H1 (cell line): ENCODE results near the gene CCDC86. TPM values are rescaled to one million over a fixed set of nuclear protein-coding genes. Genes with fewer than 3 reads are reported as not detected.

Experiments
- CTCF ChIA-PET: fragments of 300-600 bp; sonication (Branson Sonifier 250); formaldehyde crosslinking; loops from one replicate; lab custom pipeline; 2021; ENCODE audit not compliant: partially characterized antibody; lab: Charles Lee
- POLR2A ChIA-PET: fragments of 300-600 bp; sonication (Branson Sonifier 250); formaldehyde crosslinking; loops from one replicate; lab custom pipeline; 2021; ENCODE audit warnings: inconsistent platforms; ENCODE audit not compliant: partially characterized antibody; lab: Charles Lee
- DNase-seq, 2 experiments: peaks; one replicate each; pipeline versions ENCODE4 v3.0.0 to v3.0.0-alpha.2; 2010 to 2022; ENCODE audit warnings: low spot score in 2 of 2, low read depth in 1 of 2, mixed read lengths in 1 of 2
- FAIRE-seq: peaks from 2 replicates; lab custom pipeline; 2011; peaks lifted over from hg19 to GRCh38; lab: Jason Lieb, UNC
- H2AFZ ChIP-seq: 2 replicates; pipeline ENCODE4 v1.8.1; 2012; ENCODE audit warnings: low read length, inconsistent platforms
- H2AK5ac ChIP-seq: 2 replicates; pipeline ENCODE4 v1.6.1; 2013; ENCODE audit warnings: low read depth, low read length
- H2BK120ac ChIP-seq: replicated peaks from 2 replicates; pipeline ENCODE3; 2013; ENCODE audit warnings: low read depth, low read length, inconsistent platforms
- H2BK12ac ChIP-seq: 2 replicates; pipeline ENCODE4 v1.6.1; 2013; ENCODE audit warnings: low read depth, low read length
- H2BK15ac ChIP-seq: 2 replicates; pipeline ENCODE4 v1.6.1; 2013; ENCODE audit warnings: low read length
- H2BK20ac ChIP-seq: 2 replicates; pipeline ENCODE4 v1.6.1; 2013; ENCODE audit warnings: low read length
- H2BK5ac ChIP-seq: 2 replicates; pipeline ENCODE4 v1.6.1; 2013; ENCODE audit warnings: low read depth, low read length
- H3K14ac ChIP-seq: 2 replicates; pipeline ENCODE4 v1.6.1; 2013; ENCODE audit warnings: inconsistent platforms; ENCODE audit not compliant: insufficient read length
- H3K18ac ChIP-seq: 2 replicates; pipeline ENCODE4 v1.6.1; 2013; ENCODE audit warnings: low read length; ENCODE audit errors: extremely low read depth
- H3K23ac ChIP-seq: 2 replicates; pipeline ENCODE4 v1.6.1; 2013; ENCODE audit warnings: inconsistent platforms; ENCODE audit not compliant: insufficient read length
- H3K23me2 ChIP-seq: 2 replicates; pipeline ENCODE4 v1.6.1; 2013; ENCODE audit warnings: low read depth, low read length
- H3K27ac ChIP-seq: 2 replicates; pipeline ENCODE4 v1.6.1; 2011; ENCODE audit warnings: low read depth, low read length, inconsistent platforms
- H3K27me3 ChIP-seq, 4 experiments: replicated peaks in 1 of 4; 1 replicate in 1 of 4; 2 replicates in 3 of 4; pipeline versions ENCODE4 v1.6.1 to v1.8.1; 2011 to 2013; ENCODE audit warnings: low read length in 3 of 4, mild to moderate bottlenecking in 3 of 4, inconsistent platforms in 2 of 4, mixed read lengths in 2 of 4, moderate library complexity in 1 of 4; ENCODE audit not compliant: control insufficient read depth in 3 of 4, insufficient read depth in 3 of 4; ENCODE audit errors: extremely low read depth in 1 of 4
- H3K36me3 ChIP-seq, 4 experiments: 2 replicates each; pipeline versions ENCODE4 v1.6.1 to v1.8.1; 2011 to 2013; ENCODE audit warnings: mild to moderate bottlenecking in 4 of 4, low read length in 3 of 4, moderate library complexity in 2 of 4, control low read depth in 1 of 4, inconsistent platforms in 1 of 4; ENCODE audit not compliant: insufficient read depth in 4 of 4, control insufficient read depth in 2 of 4
- H3K4ac ChIP-seq: replicated peaks from 2 replicates; pipeline ENCODE3; 2013; ENCODE audit warnings: low read length, low read depth, mixed read lengths, inconsistent platforms; ENCODE audit not compliant: insufficient read length
- H3K4me1 ChIP-seq, 4 experiments: replicated peaks in 1 of 4; 1 replicate in 1 of 4; 2 replicates in 3 of 4; pipeline versions ENCODE4 v1.6.1 to v1.8.1; 2011 to 2013; ENCODE audit warnings: low read length in 3 of 4, inconsistent platforms in 2 of 4, mixed read lengths in 1 of 4; ENCODE audit not compliant: insufficient read depth in 4 of 4, control insufficient read depth in 3 of 4
- H3K4me2 ChIP-seq, 2 experiments: 2 replicates each; pipeline versions ENCODE4 v1.6.1 to v1.8.1; 2011 to 2013; ENCODE audit warnings: low read depth in 2 of 2, low read length in 2 of 2, control low read depth in 1 of 2, inconsistent platforms in 1 of 2, mild to moderate bottlenecking in 1 of 2; ENCODE audit not compliant: insufficient read depth in 1 of 2
- H3K4me3 ChIP-seq, 4 experiments: fragments of 200-600, 300-600 bp in 1 of 4; sonication (generic), shearing (Covaris generic), sonication (Bioruptor Twin) in 1 of 4; 2 replicates each; pipeline versions ENCODE4 v1.5.1 to v1.8.1; 2011 to 2016; ENCODE audit warnings: low read length in 4 of 4, low read depth in 3 of 4, control low read depth in 2 of 4, inconsistent platforms in 2 of 4, mild to moderate bottlenecking in 2 of 4, mixed read lengths in 1 of 4, moderate library complexity in 1 of 4; ENCODE audit not compliant: insufficient read depth in 2 of 4; ENCODE audit errors: extremely low read depth in 1 of 4
- H3K56ac ChIP-seq: replicated peaks from 2 replicates; pipeline ENCODE3; 2013; ENCODE audit warnings: low read depth, mild to moderate bottlenecking, mixed read lengths, low read length, inconsistent platforms; ENCODE audit not compliant: insufficient read length
- H3K79me1 ChIP-seq: 2 replicates; pipeline ENCODE4 v1.6.1; 2013; ENCODE audit warnings: low read depth, low read length, control low read depth
- H3K79me2 ChIP-seq, 2 experiments: 2 replicates each; pipeline versions ENCODE4 v1.6.1 to v1.8.1; 2012 to 2013; ENCODE audit warnings: low read length in 2 of 2, mild to moderate bottlenecking in 2 of 2, inconsistent platforms in 1 of 2; ENCODE audit not compliant: insufficient read depth in 2 of 2, control insufficient read depth in 1 of 2
- H3K9ac ChIP-seq, 4 experiments: replicated peaks in 1 of 4; 1 replicate in 1 of 4; 2 replicates in 3 of 4; pipeline versions ENCODE4 v1.6.1 to v1.8.1; 2011 to 2013; ENCODE audit warnings: low read depth in 3 of 4, low read length in 3 of 4, control low read depth in 2 of 4, mild to moderate bottlenecking in 2 of 4, moderate library complexity in 2 of 4, inconsistent platforms in 1 of 4; ENCODE audit errors: extremely low read depth in 1 of 4
- H3K9me3 ChIP-seq, 2 experiments: 2 replicates each; pipeline versions ENCODE4 v1.6.1 to v1.8.1; 2012 to 2013; ENCODE audit warnings: mild to moderate bottlenecking in 2 of 2, moderate library complexity in 2 of 2, control low read depth in 1 of 2, inconsistent platforms in 1 of 2, low read depth in 1 of 2, low read length in 1 of 2, mixed read lengths in 1 of 2; ENCODE audit not compliant: insufficient read depth in 2 of 2
- H4K20me1 ChIP-seq, 2 experiments: replicated peaks in 1 of 2; 2 replicates each; pipeline versions ENCODE3 to v1.8.1; 2011 to 2013; ENCODE audit warnings: inconsistent platforms in 2 of 2, low read length in 2 of 2, mild to moderate bottlenecking in 1 of 2; ENCODE audit not compliant: insufficient read depth in 2 of 2, control insufficient read depth in 1 of 2
- H4K5ac ChIP-seq: 2 replicates; pipeline ENCODE4 v1.6.1; 2013; ENCODE audit warnings: low read length, low read depth, mixed read lengths, inconsistent platforms; ENCODE audit not compliant: insufficient read length
- H4K8ac ChIP-seq: 2 replicates; pipeline ENCODE4 v1.8.0; 2013; ENCODE audit warnings: mild to moderate bottlenecking, moderate library complexity, low read length, inconsistent platforms; ENCODE audit not compliant: insufficient read depth; ENCODE audit errors: extremely low read depth
- H4K91ac ChIP-seq: replicated peaks from 2 replicates; pipeline ENCODE3; 2013; ENCODE audit warnings: low read length, mixed read lengths, inconsistent platforms; ENCODE audit not compliant: insufficient read length
- ASH2L ChIP-seq: fragments of 200-600, 300-600 bp; sonication (generic); IDR thresholded peaks from one replicate; pipeline ENCODE4 v1.7.1; 2017; ENCODE audit warnings: low read length
- CBX8 ChIP-seq: fragments of 300-800, 300-1000 bp; sonication (generic); IDR thresholded peaks from 2 replicates; pipeline ENCODE4 v1.7.1; 2016; ENCODE audit warnings: low read depth, low read length, borderline replicate concordance
- CREB1 ChIP-seq: IDR thresholded peaks from 2 replicates; pipeline ENCODE4 v1.6.1; 2012; ENCODE audit warnings: inconsistent platforms
- EZH2 ChIP-seq: fragments of 200-600 bp; sonication (generic); IDR thresholded peaks from 2 replicates; pipeline ENCODE4 v1.7.1; 2012; ENCODE audit warnings: low read depth, mild to moderate bottlenecking, moderate library complexity, low read length, inconsistent platforms; ENCODE audit not compliant: severe bottlenecking
- JUND ChIP-seq: IDR thresholded peaks from 2 replicates; pipeline ENCODE4 v1.6.1; 2011; ENCODE audit warnings: mild to moderate bottlenecking, improper control_type of control experiment, low read length
- KDM1A ChIP-seq: fragments of 200-600, 300-600 bp; sonication (generic); IDR thresholded peaks from 2 replicates; pipeline ENCODE4 v1.7.1; 2016; ENCODE audit warnings: mild to moderate bottlenecking, low read length, borderline replicate concordance
- MAFK ChIP-seq: IDR thresholded peaks from 2 replicates; pipeline ENCODE4 v1.6.1; 2012; ENCODE audit warnings: low read depth, mild to moderate bottlenecking, improper control_type of control experiment, low read length
- NANOG ChIP-seq: IDR thresholded peaks from 2 replicates; pipeline ENCODE4 v1.6.1; 2011; ENCODE audit warnings: low read length, low read depth, mild to moderate bottlenecking, inconsistent platforms; ENCODE audit not compliant: insufficient read depth, poor library complexity, severe bottlenecking
- PHF8 ChIP-seq: fragments of 200-600 bp; sonication (generic); conservative IDR thresholded peaks from 2 replicates; pipeline ENCODE4 v1.7.1; 2012; ENCODE audit warnings: low read depth, mild to moderate bottlenecking, inconsistent platforms, low read length, moderate library complexity
- RBBP5 ChIP-seq: IDR thresholded peaks from 2 replicates; pipeline ENCODE4 v1.7.1; 2012; ENCODE audit warnings: low read depth, mild to moderate bottlenecking, inconsistent platforms, low read length, moderate library complexity, borderline replicate concordance
- RNF2 ChIP-seq: fragments of 200-900, 300-1000 bp; sonication (generic); IDR thresholded peaks from 2 replicates; pipeline ENCODE4 v1.7.1; 2016; ENCODE audit warnings: borderline replicate concordance, low read depth, mild to moderate bottlenecking, antibody characterized with exemption, low read length; ENCODE audit not compliant: poor library complexity, severe bottlenecking; ENCODE audit errors: missing control alignments
- SP1 ChIP-seq: IDR thresholded peaks from 2 replicates; pipeline ENCODE4 v1.6.1; 2011; ENCODE audit warnings: low read depth, low read length
- WGBS, 2 experiments: shearing (Covaris generic) in 1 of 2; methylation state at CpG; one replicate each; pipeline versions ENCODE4 v1.1.6 to v1.1.7; 2013 to 2015; ENCODE audit warnings: low lambda C conversion rate in 2 of 2, mixed read lengths in 2 of 2, inconsistent platforms in 1 of 2, low coverage in 1 of 2, missing lambda C conversion rate in 1 of 2; ENCODE audit not compliant: insufficient replicate concordance in 2 of 2, insufficient coverage in 1 of 2, insufficient read length in 1 of 2; ENCODE audit errors: extremely low coverage in 1 of 2, missing lambda C conversion rate in 1 of 2; 5-methylcytosine and 5-hydroxymethylcytosine counted together
- polyA plus RNA-seq, 7 experiments: library from polyadenylated mRNA; depleted of rRNA in 3 of 7; stranded (reverse) in 5 of 7; unstranded in 2 of 7; fragments of >200 nt in 5 of 7; fragments of 200-250 nt in 2 of 7; gene quantifications; 1 replicate in 5 of 7; 2 replicates in 1 of 7; 4 replicates in 1 of 7; pipeline versions ENCODE4 v1.2.1 to v1.2.3, GENCODE V29; 2011 to 2013; ENCODE audit warnings: missing spikeins in 2 of 7, mixed read lengths in 2 of 7
- total RNA-seq: library from RNA; stranded (reverse); fragmentation: NEBNext Ultra II Directional; extraction: Animal tissue kit (Norgen Biotek cat#: 25700); gene quantifications from 2 replicates; pipeline ENCODE4 v1.2.1, GENCODE V29; 2021

Gene CCDC86
- total and polyA plus RNA-seq, 2 of the 8 experiments (the other 6 are each of a cell fraction or from before 2014, with no cell fraction given) = 37.7 to 76.4 TPM

DNA sequence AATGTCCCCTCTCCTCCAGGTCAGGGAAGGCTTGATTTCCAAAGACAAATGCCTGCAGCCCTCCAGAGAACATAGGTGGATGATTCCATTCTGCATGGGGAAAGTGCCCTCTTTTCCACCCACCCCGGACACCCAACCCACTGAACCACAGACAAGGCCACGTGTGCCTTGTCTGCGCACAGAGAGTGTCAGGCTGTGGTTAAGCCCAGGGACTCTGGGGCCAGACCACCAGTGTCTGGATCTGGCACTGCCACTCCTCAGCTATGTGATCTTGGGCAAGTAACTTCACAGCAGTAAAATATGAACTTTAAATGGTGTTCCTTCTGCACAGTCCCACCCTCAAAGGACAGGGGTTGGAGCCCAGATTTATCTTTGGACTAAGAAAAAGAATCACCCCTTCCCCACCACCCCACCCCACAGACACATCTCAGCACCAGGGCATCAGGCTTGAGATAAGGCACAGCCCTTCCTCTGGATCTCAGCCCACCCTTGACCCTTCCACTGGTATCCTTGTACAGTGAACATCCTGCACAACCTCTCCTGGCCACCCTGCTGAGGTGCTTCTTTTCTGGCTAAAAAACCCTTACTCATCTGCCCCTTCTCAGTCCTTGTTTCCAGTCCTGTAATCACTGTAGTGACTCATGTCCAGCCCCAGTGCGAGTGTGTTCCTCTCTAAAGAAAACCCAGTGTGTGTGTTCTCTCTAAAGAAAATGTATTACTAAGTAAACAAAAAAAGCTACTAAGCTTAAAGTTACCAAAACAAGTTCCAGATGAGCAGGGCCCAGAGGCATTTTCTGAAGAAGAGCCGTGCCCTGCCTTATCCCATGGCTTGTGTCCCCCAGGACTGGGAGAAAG, 15.7 kb downstream of the CCDC86 start:
- Histone ChIP-seq H3K4me1 (no peaks in the 10 kb centered on the region), H2BK5ac (no peak overlapping the region), H3K9ac (no peak overlapping the region), H3K27me3 (peaks cover 3 to 22% (median 14%) of the 10 kb centered on the region in 4 experiments; a peak in 6 of 7 replicates), H3K23me2 (no peaks in the 10 kb centered on the region; the same call in 1 of the 2 replicates), H3K36me3 (no peaks in the 10 kb centered on the region; a peak in 1 of 8 replicates), H2AK5ac (no peak overlapping the region), H4K91ac (no peak overlapping the region), H2AFZ (no peak overlapping the region), H2BK15ac (no peak overlapping the region), H3K56ac (no peak overlapping the region), H3K4ac (no peak overlapping the region), H3K9me3 (peaks cover 0 to 9% of the 10 kb centered on the region in 2 experiments; a peak in 1 of 4 replicates), H3K4me3 (no peak overlapping the region), H3K79me2 (no peaks in the 10 kb centered on the region), H3K14ac (no peak overlapping the region), H4K8ac (no peak overlapping the region), H2BK12ac (no peak overlapping the region), H3K18ac (no peak overlapping the region), H4K20me1 (peaks cover 0 to 4% of the 10 kb centered on the region in 2 experiments), H2BK20ac (no peak overlapping the region), H3K27ac (no peak overlapping the region), H3K23ac (no peak overlapping the region), H3K79me1 (no peaks in the 10 kb centered on the region), H4K5ac (no peak overlapping the region), H2BK120ac (no peak overlapping the region), H3K4me2 (no peak overlapping the region)
- whole genome bisulfite sequencing, 2 experiments = 88% methylated on average over 5 of the region's 5 CpGs; no CpG with 5 or more reads in 1 of the 2 experiments
- FAIRE-seq = no peak
- CTCF ChIA-PET = interaction anchor here (1.2 to 1.3 kb wide), 2 partner anchors 16 to 27 kb away, joined by 3 read pairs; no protein-coding TSS in a partner anchor
- POLR2A ChIA-PET = interaction anchor here (0.7 to 7.5 kb wide), 2 partner anchors 17 kb away, joined by 3 to 54 read pairs; partner anchors contain the start of gene CCDC86
- DNase-seq = no peak
- TF ChIP-seq RNF2 (no peak), EZH2 (no peak), PHF8 (no peak), KDM1A (no peak), MAFK (no peak), NANOG (no peak), RBBP5 (no peak), SP1 (no peak), CBX8 (no peak), ASH2L (no peak), JUND (no peak), CREB1 (no peak)
